WI38 (cell line): ENCODE measurements around the gene USH1C.

Experiments
- H3K4me3 ChIP-seq: 2 replicates; pipeline ENCODE4 v1.5.1; 2011; ENCODE audit warnings: low read depth, mild to moderate bottlenecking, control low read depth, low read length
- TF ChIP-seq, protein P1 (sequence below): IDR thresholded peaks from 2 replicates; pipeline ENCODE4 v1.5.1; 2012; ENCODE audit warnings: low read depth, mild to moderate bottlenecking, control low read depth, low read length

USH1C gene

GRCh38 chr11:17537261-17537660 is 7.0 kb downstream of the USH1C start:
- no peak overlapping the region for H3K4me3 ChIP-seq
- TF ChIP-seq, protein P1, sequence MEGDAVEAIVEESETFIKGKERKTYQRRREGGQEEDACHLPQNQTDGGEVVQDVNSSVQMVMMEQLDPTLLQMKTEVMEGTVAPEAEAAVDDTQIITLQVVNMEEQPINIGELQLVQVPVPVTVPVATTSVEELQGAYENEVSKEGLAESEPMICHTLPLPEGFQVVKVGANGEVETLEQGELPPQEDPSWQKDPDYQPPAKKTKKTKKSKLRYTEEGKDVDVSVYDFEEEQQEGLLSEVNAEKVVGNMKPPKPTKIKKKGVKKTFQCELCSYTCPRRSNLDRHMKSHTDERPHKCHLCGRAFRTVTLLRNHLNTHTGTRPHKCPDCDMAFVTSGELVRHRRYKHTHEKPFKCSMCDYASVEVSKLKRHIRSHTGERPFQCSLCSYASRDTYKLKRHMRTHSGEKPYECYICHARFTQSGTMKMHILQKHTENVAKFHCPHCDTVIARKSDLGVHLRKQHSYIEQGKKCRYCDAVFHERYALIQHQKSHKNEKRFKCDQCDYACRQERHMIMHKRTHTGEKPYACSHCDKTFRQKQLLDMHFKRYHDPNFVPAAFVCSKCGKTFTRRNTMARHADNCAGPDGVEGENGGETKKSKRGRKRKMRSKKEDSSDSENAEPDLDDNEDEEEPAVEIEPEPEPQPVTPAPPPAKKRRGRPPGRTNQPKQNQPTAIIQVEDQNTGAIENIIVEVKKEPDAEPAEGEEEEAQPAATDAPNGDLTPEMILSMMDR: no peak

DNA sequence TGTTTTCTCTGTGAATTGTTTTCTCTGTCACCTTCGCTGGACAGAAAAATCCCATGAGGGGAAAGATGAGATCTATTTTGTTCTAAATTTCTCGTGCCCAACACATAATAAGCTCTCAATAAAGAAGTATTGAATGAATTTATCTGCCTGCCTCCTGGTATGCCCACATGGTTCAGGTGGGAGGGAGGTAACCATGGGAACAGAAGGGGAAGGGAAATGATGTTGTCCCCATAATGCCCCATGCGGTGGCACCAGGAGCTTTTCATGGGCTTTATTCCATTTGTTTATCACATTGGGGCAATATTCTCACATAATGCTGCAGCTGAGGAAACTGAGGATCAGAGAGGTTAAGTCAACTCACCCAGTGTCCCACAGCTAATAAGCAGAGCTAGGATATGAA is 8.7 kb downstream of the USH1C start:
- TF ChIP-seq, protein P1: no peak
- H3K4me3 ChIP-seq: no peak overlapping the region

DNA sequence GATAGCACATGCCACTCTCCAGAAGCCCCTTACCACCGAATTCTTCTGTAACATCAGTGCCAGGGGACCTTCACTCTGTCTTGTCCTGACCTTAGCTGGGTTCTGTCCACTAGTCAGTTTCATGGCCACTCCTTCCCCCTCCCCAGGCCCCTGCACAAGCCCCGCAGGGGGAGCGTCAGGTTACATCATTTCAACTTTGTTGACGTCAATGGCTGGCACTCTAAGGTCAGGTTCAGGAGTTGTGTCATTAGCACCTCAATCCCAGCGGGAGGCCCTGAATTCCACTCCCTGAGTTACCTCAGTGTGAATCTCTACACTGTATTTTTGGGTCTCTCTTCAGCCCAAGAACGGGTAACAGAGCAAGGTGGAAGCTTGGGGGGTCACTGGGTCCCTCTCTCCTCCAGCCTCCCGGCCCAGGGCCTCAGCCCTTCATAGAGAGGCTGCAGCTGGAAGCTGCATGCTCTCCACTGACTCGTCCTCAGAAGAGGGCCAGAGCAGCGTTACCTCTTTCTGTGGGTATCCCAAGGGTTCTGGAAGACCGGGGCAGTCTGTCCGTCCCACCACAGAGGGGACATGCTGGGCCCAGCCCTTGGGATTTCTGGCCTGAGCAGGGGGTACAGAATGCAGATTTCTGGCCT is 10.3 kb downstream of the USH1C start:
- TF ChIP-seq, protein P1: no peak
- H3K4me3 ChIP-seq: no peak overlapping the region

GRCh38 chr11:17533341-17533740 is 10.9 kb downstream of the USH1C start:
- TF ChIP-seq, protein P1: no peak
- H3K4me3 ChIP-seq: no peak overlapping the region

- no peak overlapping the region for H3K4me3 ChIP-seq
- TF ChIP-seq, protein P1: no peak
Measured at GRCh38 chr11:17532784-17533183, 11.4 kb downstream of the USH1C start.

- H3K4me3 ChIP-seq: no peak overlapping the region
- TF ChIP-seq, protein P1: no peak
Measured at GRCh38 chr11:17531636-17532113, 12.5 kb downstream of the USH1C start.

- TF ChIP-seq, protein P1: no peak
- H3K4me3 ChIP-seq: no peak overlapping the region
Measured at GRCh38 chr11:17531071-17531600, 13.1 kb downstream of the USH1C start.
